Subcutaneous abdominal adipose tissue (tissue), 5 donors: Measurements from ENCODE around the gene CALN1.
"Not testable (repeated sequence)": the region's sequence is repeated elsewhere in the genome, so short reads cannot be mapped to it uniquely, and the experiment has no call there.

ENCODE experiments used
- H3K27ac ChIP-seq: one replicate; pipeline ENCODE4 v1.7.0; 2013; ENCODE audit warnings: low read depth, mild to moderate bottlenecking, inconsistent platforms, low read length, moderate library complexity
- H3K27me3 ChIP-seq, 5 donors: one replicate each; pipeline ENCODE4 v1.7.0; 2013; ENCODE audit warnings: low read length in 5 of 5, inconsistent platforms in 1 of 5; ENCODE audit not compliant: control insufficient read depth in 5 of 5, insufficient read depth in 4 of 5
- H3K36me3 ChIP-seq, 5 donors: one replicate each; pipeline ENCODE4 v1.7.0; 2013; ENCODE audit warnings: low read length in 5 of 5; ENCODE audit not compliant: control insufficient read depth in 5 of 5, insufficient read depth in 5 of 5
- H3K4me1 ChIP-seq, 5 donors: one replicate each; pipeline ENCODE4 v1.7.0; 2013; ENCODE audit warnings: low read length in 5 of 5, mild to moderate bottlenecking in 3 of 5, moderate library complexity in 1 of 5; ENCODE audit not compliant: control insufficient read depth in 5 of 5, insufficient read depth in 5 of 5
- H3K4me3 ChIP-seq, 5 donors: one replicate each; pipeline ENCODE4 v1.7.0; 2013; ENCODE audit warnings: low read length in 5 of 5, low read depth in 1 of 5
- H3K9ac ChIP-seq, 5 donors: one replicate each; pipeline ENCODE4 v1.7.0; 2013; ENCODE audit warnings: low read length in 5 of 5, mild to moderate bottlenecking in 4 of 5, moderate library complexity in 3 of 5
- H3K9me3 ChIP-seq, 5 donors: one replicate each; pipeline ENCODE4 v1.7.0; 2013; ENCODE audit warnings: low read length in 5 of 5; ENCODE audit not compliant: control insufficient read depth in 5 of 5
- donor health status: healthy.
- donor health status: healthy.
- donor health status: healthy.
- donor health status: healthy.
- donor health status: healthy.

The CALN1 gene

DNA sequence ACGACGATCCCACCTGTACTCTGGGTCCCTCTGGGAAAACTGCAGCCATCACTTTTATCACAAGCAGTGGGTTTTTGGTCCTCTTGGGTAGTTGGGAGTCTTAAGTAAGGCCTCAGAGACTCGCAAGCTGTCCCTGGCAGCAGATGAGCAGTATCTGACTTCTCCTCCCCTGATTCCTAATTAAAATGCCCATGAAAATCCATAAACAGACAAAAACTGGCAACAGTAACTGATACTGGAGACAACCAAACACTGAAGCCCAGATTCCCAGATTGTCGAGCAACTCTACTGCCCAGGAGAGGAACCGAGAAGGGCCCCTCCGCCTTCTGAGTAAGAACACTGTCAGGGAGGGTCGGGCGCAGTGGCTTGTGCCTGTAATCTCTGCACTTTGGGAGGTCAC is 333.8 kb downstream of the CALN1 start:
- Histone ChIP-seq H3K36me3 (no peaks in the 10 kb centered on the region), H3K27me3 (no peaks in the 10 kb centered on the region), H3K4me3 (no peak overlapping the region), H3K9ac (no peak overlapping the region), H3K4me1 (peaks cover 0 to 7% (median 0%) of the 10 kb centered on the region in 5 donors), H3K9me3 (peaks cover 0 to 7% (median 2%) of the 10 kb centered on the region in 5 donors), H3K27ac (no peak overlapping the region)

DNA sequence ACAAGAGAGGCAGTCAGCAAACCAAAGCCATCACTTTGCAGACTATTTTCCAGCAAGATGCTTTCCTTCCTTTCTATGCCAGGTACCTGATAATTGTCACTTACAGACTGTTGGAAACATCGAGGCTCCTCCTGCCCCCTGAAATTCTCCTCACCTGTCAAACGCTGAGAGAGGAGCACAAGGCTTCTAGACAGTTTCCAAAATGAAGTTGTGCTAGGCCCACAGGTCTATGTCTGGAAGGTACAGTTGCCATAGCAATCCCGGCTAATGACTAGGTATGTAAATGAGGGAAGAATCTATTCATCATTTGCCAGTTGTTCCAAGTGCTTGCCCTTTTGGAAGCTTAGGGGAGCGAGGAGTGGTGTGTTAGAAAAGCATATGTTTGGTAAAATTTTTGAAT is 334.4 kb downstream of the CALN1 start:
- no peak overlapping the region for H3K9ac ChIP-seq
- H3K4me1 ChIP-seq = peaks cover 0 to 7% (median 0%) of the 10 kb centered on the region in 5 donors
- H3K27ac ChIP-seq = no peak overlapping the region
- no peaks in the 10 kb centered on the region for H3K36me3 ChIP-seq
- H3K9me3 ChIP-seq = peaks cover 0 to 7% (median 4%) of the 10 kb centered on the region in 5 donors
- no peak overlapping the region for H3K4me3 ChIP-seq
- H3K27me3 ChIP-seq = no peaks in the 10 kb centered on the region

DNA sequence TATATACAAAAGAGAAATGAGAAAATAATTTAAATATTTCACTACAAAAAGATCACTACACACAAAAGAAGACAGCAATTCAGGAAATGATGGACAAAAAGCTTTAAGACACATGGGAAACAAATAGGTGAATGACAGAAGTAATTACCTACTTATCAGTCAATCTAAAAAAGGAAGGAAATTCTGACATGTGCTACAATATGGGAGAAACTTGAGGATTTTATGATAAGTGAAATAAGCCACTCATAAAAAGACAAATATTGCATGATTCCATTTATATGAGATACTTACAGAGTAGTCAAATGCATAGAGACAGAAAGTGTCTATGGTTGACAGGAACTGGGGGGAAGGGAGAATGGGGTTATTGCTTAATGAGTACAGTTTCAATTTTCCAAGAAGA is 339.2 kb downstream of the CALN1 start:
- peaks cover 4 to 26% (median 14%) of the 10 kb centered on the region in 5 donors for H3K9me3 ChIP-seq
- no peaks in the 10 kb centered on the region for H3K36me3 ChIP-seq

DNA sequence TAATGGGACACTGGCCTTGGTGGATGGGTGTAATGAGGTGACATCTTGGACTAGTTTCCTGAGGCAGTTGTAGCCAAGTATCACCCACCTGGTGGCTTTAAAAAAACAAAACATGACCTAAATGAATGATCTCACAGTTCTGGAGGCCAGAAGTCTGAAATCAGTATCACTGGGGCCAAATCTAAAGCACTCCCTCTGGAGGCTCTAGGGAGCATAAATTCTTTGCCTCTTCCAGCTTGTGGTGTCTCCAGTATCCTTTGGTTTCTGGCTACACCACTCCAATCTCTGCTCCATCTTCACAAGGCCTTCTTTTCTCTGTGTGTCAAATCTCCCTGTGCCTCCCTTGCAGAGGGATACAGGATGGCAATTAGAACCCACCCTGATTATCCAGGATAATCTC is 342.9 kb downstream of the CALN1 start:
- H3K9me3 ChIP-seq = peaks cover 4 to 26% (median 6%) of the 10 kb centered on the region in 5 donors
- no peak overlapping the region for H3K4me3 ChIP-seq
- H3K9ac ChIP-seq = no peak overlapping the region
- no peaks in the 10 kb centered on the region for H3K4me1 ChIP-seq
- H3K27ac ChIP-seq = no peak overlapping the region
- H3K27me3 ChIP-seq = no peaks in the 10 kb centered on the region
- H3K36me3 ChIP-seq = no peaks in the 10 kb centered on the region

More for the DNA sequence above, 339.2 kb downstream of the CALN1 start:
- Histone ChIP-seq H3K4me1 (no peaks in the 10 kb centered on the region), H3K27ac (no peak overlapping the region), H3K4me3 (no peak overlapping the region), H3K27me3 (no peaks in the 10 kb centered on the region), H3K9ac (no peak overlapping the region)

DNA sequence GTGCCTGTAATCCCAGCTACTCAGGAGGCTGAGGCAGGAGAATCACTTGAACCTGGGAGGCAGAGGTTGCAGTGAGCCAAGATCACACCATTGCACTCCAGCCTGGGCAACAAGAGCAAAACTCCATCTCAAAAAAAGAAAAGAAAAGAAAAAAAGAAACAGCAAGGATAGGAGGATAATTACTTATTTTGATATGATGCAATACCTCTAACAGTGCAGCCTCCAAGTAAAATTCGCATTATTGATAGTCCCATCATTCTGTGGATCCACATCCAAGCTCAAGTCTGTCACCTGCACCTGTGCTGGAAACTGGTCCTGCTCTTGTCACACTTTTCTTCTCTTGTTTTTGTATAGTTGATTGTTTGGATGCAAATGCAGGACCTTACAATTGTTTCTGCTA is 346.4 kb downstream of the CALN1 start:
- not testable (repeated sequence) for H3K27me3 ChIP-seq, H3K9me3 ChIP-seq, H3K9ac ChIP-seq, H3K27ac ChIP-seq, H3K36me3 ChIP-seq, H3K4me3 ChIP-seq, H3K4me1 ChIP-seq

DNA sequence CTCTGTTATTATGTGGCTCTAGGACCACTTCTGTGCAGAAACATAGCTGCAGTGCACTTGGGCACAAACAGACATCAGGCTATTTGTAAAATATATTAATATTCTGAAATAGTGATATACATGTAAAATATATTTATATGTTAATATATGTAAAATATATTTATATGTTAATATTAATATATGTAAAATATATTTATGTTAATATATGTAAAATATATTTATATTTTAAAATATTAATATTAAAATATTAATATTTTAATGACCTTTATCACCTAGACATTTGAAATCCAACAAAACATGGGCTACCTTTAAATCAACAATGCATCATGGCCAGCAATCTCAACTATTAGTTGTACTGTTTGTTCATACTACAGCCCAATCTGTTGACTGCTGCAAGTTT is 347.2 kb downstream of the CALN1 start:
- no peaks in the 10 kb centered on the region for H3K27me3 ChIP-seq
- H3K9me3 ChIP-seq = peaks cover 0 to 7% (median 0%) of the 10 kb centered on the region in 5 donors
- H3K4me1 ChIP-seq = no peaks in the 10 kb centered on the region
- H3K27ac ChIP-seq = no peak overlapping the region
- H3K9ac ChIP-seq = no peak overlapping the region
- no peaks in the 10 kb centered on the region for H3K36me3 ChIP-seq
- H3K4me3 ChIP-seq = no peak overlapping the region

DNA sequence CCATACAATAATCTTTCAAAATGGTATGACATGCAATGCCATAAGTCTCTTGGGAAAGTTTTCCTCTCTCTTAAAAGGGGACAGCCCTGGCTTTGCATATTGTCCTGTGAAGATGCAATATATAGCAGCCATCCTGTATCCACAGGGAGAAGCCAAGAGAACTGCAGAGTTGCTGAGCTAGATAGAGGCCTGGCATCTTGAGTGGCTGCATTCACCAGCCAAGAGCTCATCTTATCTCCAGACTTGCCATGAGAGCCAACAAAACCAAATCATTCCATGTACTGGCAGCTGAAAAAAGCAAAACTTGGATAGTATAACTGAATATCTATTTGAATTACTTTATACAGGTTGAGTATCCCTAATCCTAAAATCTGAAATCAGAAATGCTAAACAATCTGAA is 348.8 kb downstream of the CALN1 start:
- Histone ChIP-seq H3K9me3 (peaks cover 0 to 7% (median 0%) of the 10 kb centered on the region in 5 donors), H3K4me1 (no peaks in the 10 kb centered on the region)

DNA sequence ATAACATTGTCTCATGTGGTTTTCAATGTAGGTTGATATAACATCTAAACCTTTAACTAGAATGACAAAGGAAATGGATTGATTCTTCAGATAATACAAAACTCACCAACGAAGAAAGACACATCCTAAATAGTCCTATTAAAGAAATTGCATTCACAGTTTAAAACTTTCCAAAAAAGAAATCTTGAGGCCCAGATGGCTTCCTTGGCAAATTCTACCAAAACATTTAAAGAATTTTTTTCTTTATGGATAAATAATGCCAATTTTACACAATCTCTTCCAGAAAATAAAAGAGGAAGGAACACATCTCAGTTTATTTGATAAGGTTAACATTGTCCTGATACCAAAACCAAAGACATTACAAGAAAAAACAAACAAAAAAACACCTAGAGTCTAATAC is 349.5 kb downstream of the CALN1 start:
- H3K9ac ChIP-seq = no peak overlapping the region
- H3K27ac ChIP-seq = no peak overlapping the region
- no peaks in the 10 kb centered on the region for H3K27me3 ChIP-seq
- peaks cover 0 to 7% (median 0%) of the 10 kb centered on the region in 5 donors for H3K9me3 ChIP-seq
- H3K4me3 ChIP-seq = no peak overlapping the region
- H3K4me1 ChIP-seq = no peaks in the 10 kb centered on the region
- no peaks in the 10 kb centered on the region for H3K36me3 ChIP-seq

More for the DNA sequence above, 348.8 kb downstream of the CALN1 start:
- H3K4me3 ChIP-seq = no peak overlapping the region
- no peaks in the 10 kb centered on the region for H3K36me3 ChIP-seq
- no peak overlapping the region for H3K9ac ChIP-seq
- H3K27ac ChIP-seq = no peak overlapping the region
- H3K27me3 ChIP-seq = no peaks in the 10 kb centered on the region

DNA sequence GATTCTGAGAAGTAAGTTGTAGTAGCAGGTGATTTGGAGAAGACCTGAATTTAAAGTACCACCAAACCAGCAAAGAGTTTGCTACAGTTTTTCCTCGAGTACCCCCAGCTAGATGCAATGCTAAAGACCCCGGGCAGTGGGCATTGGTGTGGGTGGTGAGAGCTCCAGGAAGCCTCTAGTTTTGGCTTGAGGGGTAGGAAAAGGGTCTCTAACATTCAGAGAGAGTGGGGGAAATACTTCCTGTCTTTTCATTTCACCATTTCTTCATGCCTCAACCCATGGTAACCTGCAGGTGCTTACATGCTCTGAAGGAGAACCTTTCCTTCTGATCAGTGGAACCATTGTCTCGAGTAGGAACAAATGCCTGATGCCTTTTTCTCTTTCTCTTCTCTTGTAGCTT is 352.2 kb downstream of the CALN1 start:
- H3K4me1 ChIP-seq = no peaks in the 10 kb centered on the region
- H3K4me3 ChIP-seq = no peak overlapping the region

DNA sequence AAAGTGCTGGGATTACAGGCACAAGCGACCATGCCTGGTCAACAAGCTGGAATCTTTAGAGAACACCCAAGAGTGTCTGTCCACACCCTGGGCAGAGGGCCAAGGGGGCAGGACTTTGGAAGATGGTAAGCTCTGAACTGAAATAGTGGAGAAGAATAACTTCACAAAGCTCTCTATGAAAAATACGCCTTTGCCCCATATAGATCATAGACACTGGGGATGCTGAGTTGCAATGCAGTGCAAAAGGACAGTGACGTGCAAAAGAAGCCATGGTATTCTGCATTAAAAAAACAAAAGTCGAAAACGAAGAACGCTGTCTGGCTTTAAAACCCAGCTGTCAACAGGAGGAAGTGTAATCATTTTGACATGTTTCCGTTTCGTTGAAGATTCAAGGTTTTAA is 353.6 kb downstream of the CALN1 start:
- no peaks in the 10 kb centered on the region for H3K36me3 ChIP-seq
- H3K9ac ChIP-seq = no peak overlapping the region
- no peak overlapping the region for H3K27ac ChIP-seq
- H3K4me3 ChIP-seq = peak overlapping the region in 3 of 5 donors; percentile 45 to 48 (median 47)
- H3K4me1 ChIP-seq = no peaks in the 10 kb centered on the region
- peaks cover 0 to 7% (median 0%) of the 10 kb centered on the region in 5 donors for H3K9me3 ChIP-seq
- H3K27me3 ChIP-seq = no peaks in the 10 kb centered on the region

More for the DNA sequence above, 352.2 kb downstream of the CALN1 start:
- Histone ChIP-seq H3K9me3 (peaks cover 0 to 7% (median 0%) of the 10 kb centered on the region in 5 donors), H3K36me3 (no peaks in the 10 kb centered on the region), H3K27me3 (no peaks in the 10 kb centered on the region), H3K27ac (no peak overlapping the region), H3K9ac (no peak overlapping the region)

DNA sequence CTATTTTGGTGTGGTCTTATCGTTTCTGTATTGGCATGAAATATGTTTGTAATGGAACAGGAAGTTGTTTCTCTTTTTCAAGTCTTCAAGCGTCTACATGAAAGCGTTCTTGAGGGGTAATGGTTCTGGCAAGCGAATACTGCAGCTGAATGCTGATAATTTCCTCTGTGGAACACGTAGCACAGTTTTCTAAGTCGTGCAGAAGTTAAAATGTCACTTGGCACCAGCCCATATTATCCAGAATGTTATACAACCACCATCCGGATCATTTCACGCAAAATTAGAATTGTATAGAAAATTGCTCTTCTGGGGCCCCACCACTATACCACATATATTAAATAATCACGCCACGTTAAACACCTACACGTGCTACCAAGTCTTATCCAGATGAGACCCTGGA is 354.3 kb downstream of the CALN1 start:
- H3K36me3 ChIP-seq = no peaks in the 10 kb centered on the region
- H3K9ac ChIP-seq = no peak overlapping the region
- peaks cover 0 to 7% (median 0%) of the 10 kb centered on the region in 5 donors for H3K9me3 ChIP-seq
- H3K4me3 ChIP-seq = no peak overlapping the region
- no peak overlapping the region for H3K27ac ChIP-seq
- no peaks in the 10 kb centered on the region for H3K27me3 ChIP-seq
- no peaks in the 10 kb centered on the region for H3K4me1 ChIP-seq
